Measurements from ENCODE around the gene RNF224. TPM values are rescaled to one million over a fixed set of nuclear protein-coding genes. Genes with fewer than 3 reads are reported as not detected.

Gene RNF224
- total RNA-seq, 4 donors from 2014 or later, result 0.21 TPM; not detected in 3

DNA sequence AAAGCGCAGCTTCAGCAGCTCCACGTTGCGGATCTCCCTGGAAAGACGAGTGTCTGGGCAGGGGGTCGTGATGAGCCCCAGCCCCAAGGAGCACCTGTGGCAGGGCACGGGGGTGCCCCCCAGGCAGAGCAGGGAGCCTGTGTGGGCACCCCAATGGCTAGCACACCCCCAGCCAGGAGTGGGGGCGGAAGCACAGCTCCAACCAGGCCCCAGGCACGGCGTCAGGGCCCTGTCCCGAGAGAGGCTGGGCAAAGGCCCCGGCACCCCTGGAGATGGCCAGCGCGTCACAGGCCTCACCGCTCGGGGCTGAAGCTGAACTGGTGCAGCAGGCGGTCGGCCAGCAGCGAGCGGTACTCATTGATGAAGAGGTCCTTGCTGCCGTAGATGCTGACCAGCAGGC is 46.8 kb upstream of the RNF224 start:
- Histone ChIP-seq H3K27me3 (no peaks in the 10 kb centered on the region), H3K4me1 (no peaks in the 10 kb centered on the region), H3K36me3 (no peaks in the 10 kb centered on the region), H3K4me3 (no peak overlapping the region), H3K27ac (no peak overlapping the region), H3K9me3 (no peaks in the 10 kb centered on the region)
- intact Hi-C loops (cut with DNase I; ENCODE audit: low total_unique reads), result no loop called here
- TF ChIP-seq POLR2A (IDR thresholded peaks at IDR 0.05), result no peak
- TF ChIP-seq, protein P1, sequence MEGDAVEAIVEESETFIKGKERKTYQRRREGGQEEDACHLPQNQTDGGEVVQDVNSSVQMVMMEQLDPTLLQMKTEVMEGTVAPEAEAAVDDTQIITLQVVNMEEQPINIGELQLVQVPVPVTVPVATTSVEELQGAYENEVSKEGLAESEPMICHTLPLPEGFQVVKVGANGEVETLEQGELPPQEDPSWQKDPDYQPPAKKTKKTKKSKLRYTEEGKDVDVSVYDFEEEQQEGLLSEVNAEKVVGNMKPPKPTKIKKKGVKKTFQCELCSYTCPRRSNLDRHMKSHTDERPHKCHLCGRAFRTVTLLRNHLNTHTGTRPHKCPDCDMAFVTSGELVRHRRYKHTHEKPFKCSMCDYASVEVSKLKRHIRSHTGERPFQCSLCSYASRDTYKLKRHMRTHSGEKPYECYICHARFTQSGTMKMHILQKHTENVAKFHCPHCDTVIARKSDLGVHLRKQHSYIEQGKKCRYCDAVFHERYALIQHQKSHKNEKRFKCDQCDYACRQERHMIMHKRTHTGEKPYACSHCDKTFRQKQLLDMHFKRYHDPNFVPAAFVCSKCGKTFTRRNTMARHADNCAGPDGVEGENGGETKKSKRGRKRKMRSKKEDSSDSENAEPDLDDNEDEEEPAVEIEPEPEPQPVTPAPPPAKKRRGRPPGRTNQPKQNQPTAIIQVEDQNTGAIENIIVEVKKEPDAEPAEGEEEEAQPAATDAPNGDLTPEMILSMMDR (IDR thresholded peaks at IDR 0.05), result no peak
- DNase-seq, result no peak

DNA sequence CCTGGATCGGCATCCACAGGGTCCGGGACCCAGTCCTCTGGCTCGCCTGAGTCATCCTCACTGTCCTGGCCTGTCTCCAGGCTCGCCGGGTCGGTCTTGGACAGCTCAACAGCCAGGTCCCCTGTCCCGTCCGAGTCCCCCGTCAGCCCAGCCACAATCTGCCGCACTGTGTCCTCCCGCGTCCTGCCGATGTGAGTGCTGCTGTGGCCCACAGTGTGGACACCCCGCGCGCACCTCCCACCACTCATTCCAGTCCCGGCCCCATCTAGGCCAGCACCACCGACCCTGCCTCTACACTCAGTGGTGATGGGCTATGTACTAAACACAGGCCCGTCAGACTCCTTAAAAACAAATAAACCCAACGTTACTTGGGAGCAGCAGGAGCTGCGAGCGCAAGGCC is 45.6 kb upstream of the RNF224 start:
- no peak for DNase-seq
- Histone ChIP-seq H3K27ac (no peak overlapping the region), H3K27me3 (no peaks in the 10 kb centered on the region), H3K4me3 (no peak overlapping the region), H3K9me3 (no peaks in the 10 kb centered on the region), H3K4me1 (peaks cover 5 to 7% of the 10 kb centered on the region in 2 donors), H3K36me3 (no peaks in the 10 kb centered on the region)
- TF ChIP-seq, protein P1 (IDR thresholded peaks at IDR 0.05), result no peak
- no peak for TF ChIP-seq POLR2A (IDR thresholded peaks at IDR 0.05)
- intact Hi-C loops (cut with DNase I; ENCODE audit: low total_unique reads), result no loop called here

DNA sequence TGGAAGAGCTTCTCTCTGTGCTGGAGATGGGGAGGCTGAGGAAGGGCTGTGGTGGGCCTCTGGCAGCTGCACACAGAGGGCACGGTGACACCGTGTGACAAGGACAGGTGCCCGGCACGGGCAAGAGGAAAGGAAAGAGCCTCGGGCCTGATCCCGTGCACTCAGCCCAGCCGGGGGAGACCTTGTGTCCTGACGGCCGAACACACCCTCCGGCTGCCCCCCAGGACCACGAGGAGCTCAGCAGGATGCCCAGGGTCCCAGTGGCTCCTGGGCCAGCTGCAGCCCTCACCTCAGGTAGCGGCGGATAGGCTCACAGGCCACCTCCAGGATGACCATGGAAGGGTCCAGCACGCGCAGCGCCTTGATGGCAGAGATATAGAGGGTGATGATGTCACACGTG is 44.5 kb upstream of the RNF224 start:
- Histone ChIP-seq H3K36me3 (no peaks in the 10 kb centered on the region), H3K27ac (no peak overlapping the region)
- intact Hi-C loops (cut with DNase I; ENCODE audit: low total_unique reads), result no loop called here

DNA sequence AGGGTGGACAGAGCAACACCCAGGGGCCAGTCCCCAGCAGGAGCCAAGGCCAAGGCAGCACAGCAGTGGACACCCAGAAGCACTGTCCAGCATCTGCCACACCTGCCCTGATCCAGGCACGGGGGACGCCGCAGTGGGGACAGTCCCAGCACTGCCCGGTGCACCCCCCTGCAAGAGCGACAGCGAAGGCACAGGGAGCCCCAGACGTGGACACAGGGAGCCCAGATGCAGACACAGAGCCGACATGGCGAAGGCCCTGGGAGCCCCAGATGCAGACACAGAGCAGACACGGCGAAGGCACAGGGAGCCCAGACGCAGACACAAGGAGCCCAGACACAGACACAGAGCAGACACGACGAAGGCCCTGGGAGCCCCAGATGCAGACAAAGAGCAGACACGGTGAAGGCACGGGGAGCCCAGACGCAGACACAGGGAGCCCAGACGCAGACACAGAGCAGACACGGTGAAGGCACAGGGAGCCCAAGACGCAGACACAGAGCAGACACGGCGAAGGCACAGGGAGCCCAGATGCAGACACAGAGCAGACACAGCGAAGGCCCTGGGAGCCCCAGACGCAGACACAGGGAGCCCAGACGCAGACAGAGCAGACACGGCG is 43.2 kb upstream of the RNF224 start:
- Histone ChIP-seq H3K27ac (no peak overlapping the region), H3K27me3 (no peaks in the 10 kb centered on the region), H3K4me3 (no peak overlapping the region), H3K4me1 (peaks cover 9 to 15% of the 10 kb centered on the region in 2 donors), H3K36me3 (no peaks in the 10 kb centered on the region), H3K9me3 (no peaks in the 10 kb centered on the region)
- intact Hi-C loops (cut with DNase I; ENCODE audit: low total_unique reads), result no loop called here
- DNase-seq, result no peak
- no peak for TF ChIP-seq POLR2A (IDR thresholded peaks at IDR 0.05)
- TF ChIP-seq, protein P1 (IDR thresholded peaks at IDR 0.05), result no peak

More for the DNA sequence above, 44.5 kb upstream of the RNF224 start:
- Histone ChIP-seq H3K4me3 (no peak overlapping the region), H3K27me3 (no peaks in the 10 kb centered on the region), H3K9me3 (no peaks in the 10 kb centered on the region), H3K4me1 (peaks cover 9 to 15% of the 10 kb centered on the region in 2 donors)
- no peak for DNase-seq
- TF ChIP-seq, protein P1 (IDR thresholded peaks at IDR 0.05), result no peak
- TF ChIP-seq POLR2A (IDR thresholded peaks at IDR 0.05), result no peak

DNA sequence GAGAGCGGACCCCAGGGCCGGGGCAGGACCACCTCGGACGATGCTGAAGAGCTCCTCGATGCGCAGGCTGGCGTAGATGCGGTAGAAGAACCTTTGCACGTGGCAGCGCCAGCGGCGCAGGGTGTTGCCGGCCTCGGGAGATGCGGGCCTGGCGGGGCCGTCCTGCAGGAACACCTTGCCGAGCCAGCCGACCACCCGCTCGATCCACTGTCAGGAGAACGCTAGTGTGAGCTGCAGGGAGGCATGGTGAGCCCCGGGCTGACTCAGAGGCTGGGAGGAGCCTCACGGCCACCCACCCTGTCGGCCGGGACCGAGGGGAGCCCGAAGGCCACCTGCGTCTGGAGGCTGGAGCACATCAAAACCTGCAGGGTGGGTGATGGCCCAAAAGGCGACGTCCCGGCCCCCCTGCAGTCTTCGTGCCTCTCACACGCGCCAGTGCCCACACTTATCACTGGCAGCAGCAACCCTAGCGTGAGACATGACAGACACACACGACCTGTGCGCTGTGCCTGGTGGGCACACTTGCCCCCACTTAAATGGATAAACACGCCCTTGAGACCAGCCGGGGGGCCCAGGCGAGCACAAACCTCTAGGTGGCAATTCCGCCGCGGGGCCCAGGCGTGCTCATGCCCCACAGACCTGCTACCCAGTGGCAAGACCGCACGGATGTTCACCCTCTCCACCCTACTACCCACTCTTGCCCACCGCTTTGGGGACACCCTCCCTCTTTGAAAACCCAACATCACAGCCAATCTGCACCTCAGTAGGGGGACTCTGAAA is 42.2 kb upstream of the RNF224 start:
- TF ChIP-seq, protein P1 (IDR thresholded peaks at IDR 0.05), result no peak
- TF ChIP-seq POLR2A (IDR thresholded peaks at IDR 0.05), result no peak
- no peaks in the 10 kb centered on the region for H3K36me3 ChIP-seq
- no peak overlapping the region for H3K4me3 ChIP-seq
- H3K9me3 ChIP-seq, result no peaks in the 10 kb centered on the region
- H3K4me1 ChIP-seq, result peaks cover 14 to 23% of the 10 kb centered on the region in 2 donors
- DNase-seq, result no peak
- intact Hi-C loops (cut with DNase I; ENCODE audit: low total_unique reads), result no loop called here
- no peak overlapping the region for H3K27ac ChIP-seq
- no peaks in the 10 kb centered on the region for H3K27me3 ChIP-seq
